Trophoblast cell (in vitro differentiated cells and primary cell): Measurements from ENCODE around the gene KCNJ6.

Experiments
- DNase-seq, 2 donors: peaks; one replicate each; pipeline ENCODE4 v3.0.0-alpha.2; 2016
- H2AFZ ChIP-seq: 2 replicates; pipeline ENCODE4 v1.6.1; 2013; ENCODE audit warnings: low read length, moderate library complexity, mild to moderate bottlenecking; ENCODE audit not compliant: insufficient read depth, poor library complexity
- H2AK5ac ChIP-seq: 2 replicates; pipeline ENCODE4 v1.6.1; 2013; ENCODE audit warnings: mild to moderate bottlenecking, low read length
- H2BK120ac ChIP-seq: 2 replicates; pipeline ENCODE4 v1.6.1; 2013; ENCODE audit warnings: low read length, mild to moderate bottlenecking, moderate library complexity; ENCODE audit not compliant: insufficient read depth, poor library complexity
- H2BK12ac ChIP-seq: 2 replicates; pipeline ENCODE4 v1.6.1; 2013; ENCODE audit warnings: mild to moderate bottlenecking, low read length, moderate library complexity
- H2BK5ac ChIP-seq: 2 replicates; pipeline ENCODE4 v1.6.1; 2013; ENCODE audit warnings: low read length, low read depth, moderate library complexity, mild to moderate bottlenecking; ENCODE audit not compliant: poor library complexity
- H3K14ac ChIP-seq: 2 replicates; pipeline ENCODE4 v1.6.1; 2013; ENCODE audit warnings: mild to moderate bottlenecking, low read length
- H3K18ac ChIP-seq: 2 replicates; pipeline ENCODE4 v1.6.1; 2013; ENCODE audit warnings: mild to moderate bottlenecking, low read length
- H3K23ac ChIP-seq: 2 replicates; pipeline ENCODE4 v1.6.1; 2013; ENCODE audit warnings: low read length
- H3K27ac ChIP-seq: 2 replicates; pipeline ENCODE4 v1.5.1; 2013; ENCODE audit warnings: low read depth, mild to moderate bottlenecking, inconsistent platforms, low read length, moderate library complexity
- H3K27me3 ChIP-seq: 2 replicates; pipeline ENCODE4 v1.6.1; 2013; ENCODE audit warnings: inconsistent platforms, mild to moderate bottlenecking, low read length, moderate library complexity; ENCODE audit not compliant: insufficient read depth
- H3K36me3 ChIP-seq, 2 experiments: 1 replicate in 1 of 2; 2 replicates in 1 of 2; pipeline ENCODE4 v1.6.1; 2013; ENCODE audit warnings: low read length in 2 of 2, mild to moderate bottlenecking in 2 of 2, moderate library complexity in 1 of 2; ENCODE audit not compliant: insufficient read depth in 2 of 2, control insufficient read depth in 1 of 2
- H3K4ac ChIP-seq: 2 replicates; pipeline ENCODE4 v1.6.1; 2013; ENCODE audit warnings: low read depth, mild to moderate bottlenecking, low read length, moderate library complexity
- H3K4me1 ChIP-seq, 2 experiments: 1 replicate in 1 of 2; 2 replicates in 1 of 2; pipeline ENCODE4 v1.6.1; 2013; ENCODE audit warnings: low read length in 2 of 2, mild to moderate bottlenecking in 2 of 2, moderate library complexity in 1 of 2; ENCODE audit not compliant: insufficient read depth in 2 of 2, control insufficient read depth in 1 of 2
- H3K4me2 ChIP-seq: 2 replicates; pipeline ENCODE4 v1.6.1; 2013; ENCODE audit warnings: inconsistent platforms, mild to moderate bottlenecking, low read length, moderate library complexity
- H3K4me3 ChIP-seq: 2 replicates; pipeline ENCODE4 v1.5.1; 2013; ENCODE audit warnings: mild to moderate bottlenecking, low read depth, low read length, inconsistent platforms
- H3K79me1 ChIP-seq: one replicate; pipeline ENCODE4 v1.6.1; 2013; ENCODE audit warnings: low read length
- H3K79me2 ChIP-seq: 2 replicates; pipeline ENCODE4 v1.6.1; 2013; ENCODE audit warnings: low read length, mild to moderate bottlenecking; ENCODE audit not compliant: control insufficient read depth, insufficient read depth, poor library complexity
- H3K9ac ChIP-seq: 2 replicates; pipeline ENCODE4 v1.6.1; 2013; ENCODE audit warnings: mild to moderate bottlenecking, low read length
- H3K9me3 ChIP-seq: 2 replicates; pipeline ENCODE4 v1.6.1; 2013; ENCODE audit warnings: low read depth, mild to moderate bottlenecking, control low read depth, inconsistent platforms, low read length; ENCODE audit not compliant: insufficient read depth
- H4K12ac ChIP-seq: 2 replicates; pipeline ENCODE4 v1.6.1; 2013; ENCODE audit warnings: low read depth, mild to moderate bottlenecking, low read length, moderate library complexity
- H4K8ac ChIP-seq: 2 replicates; pipeline ENCODE4 v1.6.1; 2013; ENCODE audit warnings: low read depth, mild to moderate bottlenecking, low read length, moderate library complexity
- H4K91ac ChIP-seq: one replicate; pipeline ENCODE4 v1.6.1; 2013; ENCODE audit warnings: low read depth, mild to moderate bottlenecking, low read length, moderate library complexity
- WGBS: extraction: QIAGEN DNeasy Blood & Tissue Kit; methylation state at CpG from one replicate; pipeline ENCODE4 v1.1.7; 2013; ENCODE audit warnings: missing lambda C conversion rate; ENCODE audit not compliant: insufficient read length, insufficient coverage; ENCODE audit errors: extremely low coverage; 5-methylcytosine and 5-hydroxymethylcytosine counted together

Gene KCNJ6

GRCh38 chr21:37749132-37749531 is 167.1 kb downstream of the KCNJ6 start:
- DNase-seq, result peak; percentile 40 to 74
- no peak overlapping the region for H3K9ac ChIP-seq
- no peak overlapping the region for H4K91ac ChIP-seq
- no CpG with 5 or more reads among the region's 9 CpGs for WGBS
- H2BK120ac ChIP-seq, result no peak overlapping the region
- no peak overlapping the region for H3K4me2 ChIP-seq
- no peaks in the 10 kb centered on the region for H3K79me2 ChIP-seq
- H3K79me1 ChIP-seq, result no peaks in the 10 kb centered on the region
- no peak overlapping the region for H3K4me3 ChIP-seq
- H3K18ac ChIP-seq, result no peak overlapping the region
- no peak overlapping the region for H2AFZ ChIP-seq
- H3K27me3 ChIP-seq, result no peaks in the 10 kb centered on the region
- no peak overlapping the region for H3K4ac ChIP-seq
- no peaks in the 10 kb centered on the region for H3K36me3 ChIP-seq
- no peak overlapping the region for H3K23ac ChIP-seq
- H2BK12ac ChIP-seq, result no peak overlapping the region
- H3K4me1 ChIP-seq, result peaks cover 15 to 16% of the 10 kb centered on the region in 2 experiments
- no peak overlapping the region for H2AK5ac ChIP-seq
- H4K12ac ChIP-seq, result no peak overlapping the region
- no peak overlapping the region for H2BK5ac ChIP-seq
- H4K8ac ChIP-seq, result no peak overlapping the region
- no peak overlapping the region for H3K27ac ChIP-seq
- no peaks in the 10 kb centered on the region for H3K9me3 ChIP-seq
- no peak overlapping the region for H3K14ac ChIP-seq

GRCh38 chr21:37748351-37748750 is 167.9 kb downstream of the KCNJ6 start:
- H3K18ac ChIP-seq, result no peak overlapping the region
- no peaks in the 10 kb centered on the region for H3K9me3 ChIP-seq
- H2AK5ac ChIP-seq, result no peak overlapping the region
- H3K27me3 ChIP-seq, result no peaks in the 10 kb centered on the region
- WGBS, result no CpG with 5 or more reads among the region's 3 CpGs
- no peak overlapping the region for H2BK12ac ChIP-seq
- no peak overlapping the region for H3K9ac ChIP-seq
- H3K79me2 ChIP-seq, result no peaks in the 10 kb centered on the region
- H4K91ac ChIP-seq, result no peak overlapping the region
- H2BK5ac ChIP-seq, result no peak overlapping the region
- H3K4me3 ChIP-seq, result no peak overlapping the region
- H3K79me1 ChIP-seq, result no peaks in the 10 kb centered on the region
- H2BK120ac ChIP-seq, result no peak overlapping the region
- no peak overlapping the region for H3K4ac ChIP-seq
- peak; percentile 42 to 71 for DNase-seq
- H3K23ac ChIP-seq, result no peak overlapping the region
- no peak overlapping the region for H4K12ac ChIP-seq
- H3K4me1 ChIP-seq, result peaks cover 15 to 16% of the 10 kb centered on the region in 2 experiments
- H3K4me2 ChIP-seq, result no peak overlapping the region
- no peak overlapping the region for H2AFZ ChIP-seq
- H4K8ac ChIP-seq, result no peak overlapping the region
- no peak overlapping the region for H3K27ac ChIP-seq
- no peak overlapping the region for H3K14ac ChIP-seq
- H3K36me3 ChIP-seq, result no peaks in the 10 kb centered on the region

- Histone ChIP-seq H2BK120ac (no peak overlapping the region), H3K27me3 (no peaks in the 10 kb centered on the region), H4K8ac (no peak overlapping the region), H3K23ac (no peak overlapping the region), H3K79me1 (no peaks in the 10 kb centered on the region), H3K4me1 (peaks cover 4 to 5% of the 10 kb centered on the region in 2 experiments), H2AK5ac (no peak overlapping the region), H3K79me2 (no peaks in the 10 kb centered on the region), H3K36me3 (no peaks in the 10 kb centered on the region), H3K14ac (no peak overlapping the region), H2AFZ (no peak overlapping the region), H3K4me2 (no peak overlapping the region), H3K4me3 (no peak overlapping the region), H3K9me3 (no peaks in the 10 kb centered on the region), H3K27ac (no peak overlapping the region), H3K4ac (no peak overlapping the region), H4K12ac (no peak overlapping the region), H2BK5ac (no peak overlapping the region), H3K9ac (no peak overlapping the region), H4K91ac (no peak overlapping the region), H3K18ac (no peak overlapping the region), H2BK12ac (no peak overlapping the region)
- no CpG with 5 or more reads among the region's 2 CpGs for WGBS
- no peak for DNase-seq
These were observed 169.4 kb downstream of the KCNJ6 start for GRCh38 chr21:37746849-37747248.

GRCh38 chr21:37744551-37744950 is 171.7 kb downstream of the KCNJ6 start:
- no peaks in the 10 kb centered on the region for H3K27me3 ChIP-seq
- H2AFZ ChIP-seq, result no peak overlapping the region

More at GRCh38 chr21:37744551-37744950, 171.7 kb downstream of the KCNJ6 start:
- Histone ChIP-seq H3K4me1 (no peaks in the 10 kb centered on the region), H3K9ac (no peak overlapping the region), H3K18ac (no peak overlapping the region), H4K8ac (no peak overlapping the region), H3K4ac (no peak overlapping the region), H2BK5ac (no peak overlapping the region), H2BK120ac (no peak overlapping the region), H2BK12ac (no peak overlapping the region), H3K79me2 (no peaks in the 10 kb centered on the region), H3K9me3 (no peaks in the 10 kb centered on the region), H3K14ac (no peak overlapping the region), H4K12ac (no peak overlapping the region), H2AK5ac (no peak overlapping the region), H3K36me3 (no peaks in the 10 kb centered on the region), H3K4me2 (no peak overlapping the region), H4K91ac (no peak overlapping the region), H3K27ac (no peak overlapping the region), H3K79me1 (no peaks in the 10 kb centered on the region), H3K23ac (no peak overlapping the region), H3K4me3 (no peak overlapping the region)
- DNase-seq, result no peak
- no CpG with 5 or more reads among the region's 2 CpGs for WGBS
